AG09309 (cell line): ENCODE measurements around the gene WNT9B.

ENCODE experiments used
- DNase-seq: peaks from one replicate; pipeline ENCODE4 v3.0.0-alpha.2; 2010; ENCODE audit warnings: low read depth
- H3K4me3 ChIP-seq: 2 replicates; pipeline ENCODE4 v1.5.1; 2011; ENCODE audit warnings: mild to moderate bottlenecking, low read depth, low read length, moderate library complexity; ENCODE audit not compliant: control insufficient read depth
- TF ChIP-seq, protein P1 (sequence below): IDR thresholded peaks from 2 replicates; pipeline ENCODE4 v1.5.1; 2011; ENCODE audit warnings: mild to moderate bottlenecking, low read depth, low read length, inconsistent platforms; ENCODE audit not compliant: insufficient read depth, control insufficient read depth; ENCODE audit errors: missing control alignments

WNT9B gene

DNA sequence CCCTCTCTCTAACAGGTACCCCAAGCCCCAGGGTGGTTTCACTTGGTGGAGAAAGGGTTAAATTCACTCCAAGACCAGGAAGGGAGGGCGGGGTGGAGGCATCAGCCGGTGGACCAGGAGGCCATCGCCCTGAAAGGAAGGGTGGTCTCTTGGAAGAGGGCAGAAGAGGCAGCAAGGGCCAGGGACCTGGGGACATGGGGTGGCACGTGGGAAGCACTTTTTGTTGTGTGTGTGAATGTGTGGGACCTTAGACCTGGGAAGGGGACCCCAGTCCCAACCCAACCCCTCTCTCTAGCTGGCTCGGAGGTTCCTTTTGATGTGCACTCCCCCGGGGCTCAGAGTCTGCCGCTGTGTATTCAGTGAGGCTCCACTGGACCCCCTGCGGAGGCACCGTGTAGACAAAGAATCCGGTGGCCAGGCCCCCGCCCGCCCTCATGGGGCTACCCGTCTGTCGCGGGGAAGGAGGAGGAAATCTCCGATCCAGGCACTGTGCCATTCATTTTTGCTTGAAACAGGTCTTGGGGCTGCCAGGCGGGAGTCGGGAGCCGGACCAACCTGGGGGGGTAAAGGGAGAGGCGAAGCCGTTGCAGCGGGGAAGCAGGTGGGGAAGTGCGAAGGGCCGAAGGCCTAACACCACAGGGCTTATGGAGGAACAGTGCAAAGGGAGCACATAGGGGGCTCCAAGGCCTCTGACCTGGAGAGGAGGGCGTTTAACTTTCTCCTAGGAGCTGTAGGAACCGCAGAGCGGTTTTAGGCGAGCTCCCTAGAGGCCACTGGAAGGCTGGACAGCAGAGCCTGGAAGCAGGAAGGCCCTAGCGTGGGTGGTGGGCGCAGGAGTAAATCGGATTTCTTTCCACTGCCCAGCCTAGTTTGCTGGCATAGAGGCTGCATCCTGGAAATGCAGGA lies 29.6 kb upstream of the WNT9B start:
- H3K4me3 ChIP-seq: no peak overlapping the region
- TF ChIP-seq, protein P1, sequence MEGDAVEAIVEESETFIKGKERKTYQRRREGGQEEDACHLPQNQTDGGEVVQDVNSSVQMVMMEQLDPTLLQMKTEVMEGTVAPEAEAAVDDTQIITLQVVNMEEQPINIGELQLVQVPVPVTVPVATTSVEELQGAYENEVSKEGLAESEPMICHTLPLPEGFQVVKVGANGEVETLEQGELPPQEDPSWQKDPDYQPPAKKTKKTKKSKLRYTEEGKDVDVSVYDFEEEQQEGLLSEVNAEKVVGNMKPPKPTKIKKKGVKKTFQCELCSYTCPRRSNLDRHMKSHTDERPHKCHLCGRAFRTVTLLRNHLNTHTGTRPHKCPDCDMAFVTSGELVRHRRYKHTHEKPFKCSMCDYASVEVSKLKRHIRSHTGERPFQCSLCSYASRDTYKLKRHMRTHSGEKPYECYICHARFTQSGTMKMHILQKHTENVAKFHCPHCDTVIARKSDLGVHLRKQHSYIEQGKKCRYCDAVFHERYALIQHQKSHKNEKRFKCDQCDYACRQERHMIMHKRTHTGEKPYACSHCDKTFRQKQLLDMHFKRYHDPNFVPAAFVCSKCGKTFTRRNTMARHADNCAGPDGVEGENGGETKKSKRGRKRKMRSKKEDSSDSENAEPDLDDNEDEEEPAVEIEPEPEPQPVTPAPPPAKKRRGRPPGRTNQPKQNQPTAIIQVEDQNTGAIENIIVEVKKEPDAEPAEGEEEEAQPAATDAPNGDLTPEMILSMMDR: no peak
- no peak for DNase-seq

DNA sequence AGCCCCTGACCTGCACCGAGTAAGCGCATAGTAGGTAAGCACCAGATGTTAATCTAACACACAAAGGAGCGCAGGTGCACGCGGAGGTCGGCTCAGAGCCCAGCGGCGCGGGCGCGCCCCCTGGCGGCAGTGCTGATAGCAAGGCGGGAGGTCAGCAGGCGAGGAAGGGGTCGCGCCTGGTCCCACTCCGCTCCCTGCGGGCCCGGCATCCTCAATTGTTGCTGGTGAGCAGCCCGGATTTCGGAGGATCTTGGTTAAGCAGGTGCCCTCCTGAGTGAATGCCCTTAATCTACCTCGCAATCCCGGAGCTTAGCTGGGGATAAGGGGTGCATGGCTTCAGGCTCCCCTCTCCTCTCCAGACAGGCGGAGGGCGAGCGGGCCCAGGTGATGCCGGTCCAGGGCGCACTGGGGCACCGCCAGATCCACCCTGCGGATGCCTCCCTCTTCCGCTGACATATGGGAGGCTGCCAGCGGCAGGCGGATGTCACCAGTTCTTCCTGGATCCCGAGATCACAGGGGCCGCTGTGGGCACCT lies 28.9 kb upstream of the WNT9B start:
- DNase-seq: no peak
- TF ChIP-seq, protein P1: peak; percentile 59
- no peak overlapping the region for H3K4me3 ChIP-seq

DNA sequence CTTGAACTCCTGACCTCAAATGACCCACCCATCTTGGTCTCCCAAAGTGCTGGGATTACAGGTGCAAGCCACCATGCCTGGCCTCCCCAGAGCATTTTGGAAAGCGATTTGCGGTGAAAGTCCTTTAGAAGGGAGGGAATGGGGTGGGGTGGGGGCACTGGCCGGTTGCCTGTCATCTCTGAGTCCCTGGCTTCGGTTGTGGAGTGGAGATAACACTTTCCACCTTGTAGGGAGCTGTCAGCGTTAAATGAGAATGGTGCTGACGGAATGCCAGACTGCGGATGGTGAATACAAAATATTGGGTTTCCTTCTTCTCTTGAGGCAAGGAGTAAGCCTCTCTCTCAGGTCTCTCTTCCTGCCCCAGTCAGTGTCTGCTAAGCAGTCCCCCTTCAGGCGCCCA lies 27.7 kb upstream of the WNT9B start:
- no peak for DNase-seq
- no peak overlapping the region for H3K4me3 ChIP-seq
- TF ChIP-seq, protein P1: no peak

DNA sequence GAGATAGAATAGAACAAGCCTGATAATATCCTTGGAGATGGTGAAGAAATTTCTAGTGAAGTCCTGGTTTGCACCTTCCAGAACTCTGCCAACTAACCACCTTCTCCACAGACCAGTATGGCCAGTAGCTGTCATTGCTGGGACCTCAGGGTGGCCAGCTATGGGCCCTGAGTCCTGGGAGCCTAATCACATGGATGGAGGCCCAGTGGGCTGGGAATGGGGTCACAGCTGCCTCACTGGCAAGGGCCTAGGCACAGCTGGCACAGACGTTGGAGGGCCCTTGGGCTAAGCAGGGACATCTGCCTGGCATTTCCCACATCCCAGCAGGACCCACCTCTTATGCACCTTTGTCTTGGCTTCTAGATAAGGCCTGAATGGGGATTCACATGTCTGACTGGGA lies 25.3 kb upstream of the WNT9B start:
- no peak overlapping the region for H3K4me3 ChIP-seq
- DNase-seq: no peak
- TF ChIP-seq, protein P1: no peak

DNA sequence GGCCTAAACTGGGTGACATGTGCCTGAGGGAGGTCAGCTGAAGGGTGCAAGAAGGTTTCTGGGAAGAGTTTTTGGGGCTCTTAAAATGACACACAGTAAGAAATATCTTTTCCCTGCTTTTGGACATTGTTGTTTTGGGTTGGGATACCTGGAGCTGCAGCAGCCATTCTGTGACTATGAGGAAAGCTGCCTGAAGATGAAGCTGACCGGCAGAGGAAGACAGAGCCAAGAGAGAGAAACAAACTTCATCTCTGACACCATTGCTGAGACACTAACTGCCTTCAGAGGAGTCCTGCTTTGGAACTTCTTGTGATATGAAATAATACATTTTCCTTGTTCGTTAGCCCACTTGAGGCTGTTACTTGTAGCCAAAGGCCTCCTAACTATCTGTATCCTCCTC lies 24.1 kb upstream of the WNT9B start:
- no peak for DNase-seq
- TF ChIP-seq, protein P1: no peak
- H3K4me3 ChIP-seq: no peak overlapping the region

DNA sequence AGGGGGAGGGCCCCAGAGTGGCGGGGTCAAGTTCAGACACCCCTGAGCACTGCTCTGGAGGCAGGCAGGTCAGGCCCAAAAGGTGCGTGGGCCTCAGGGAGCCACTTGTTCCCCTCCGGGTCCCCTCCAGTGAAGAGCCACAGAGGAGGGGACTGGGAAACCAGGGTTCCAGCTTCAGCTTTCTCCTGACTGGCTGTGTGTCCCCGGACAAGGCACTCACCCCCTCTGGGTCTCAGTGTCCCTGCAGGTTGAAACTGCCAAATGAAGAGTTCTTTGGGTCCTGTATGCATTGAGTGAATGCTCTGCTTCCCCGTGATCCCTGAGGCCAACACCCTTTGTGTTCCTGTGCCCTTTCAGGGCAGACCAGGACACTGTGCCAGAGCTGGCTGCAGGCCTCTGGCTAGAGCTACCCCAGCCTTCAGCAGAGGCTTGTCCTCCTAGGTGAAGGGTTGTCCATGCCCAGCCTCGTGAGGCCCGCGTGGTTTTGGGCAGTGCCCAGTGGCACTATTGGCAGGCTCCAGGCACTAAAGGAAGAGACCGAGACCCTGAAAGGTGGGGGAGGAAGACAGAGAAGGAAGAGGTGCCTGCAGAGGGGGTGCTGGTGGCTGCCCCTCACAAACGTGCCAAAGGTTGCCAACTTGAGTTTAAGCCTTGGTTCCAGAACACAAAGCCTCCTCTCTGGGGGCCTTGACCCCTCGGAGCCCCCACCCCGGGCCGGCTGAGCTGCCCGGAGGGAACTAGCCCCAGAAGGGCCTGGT lies 19.6 kb upstream of the WNT9B start:
- TF ChIP-seq, protein P1: no peak
- no peak overlapping the region for H3K4me3 ChIP-seq
- no peak for DNase-seq
